ENCODE measurements around the gene COL6A5.

DNA sequence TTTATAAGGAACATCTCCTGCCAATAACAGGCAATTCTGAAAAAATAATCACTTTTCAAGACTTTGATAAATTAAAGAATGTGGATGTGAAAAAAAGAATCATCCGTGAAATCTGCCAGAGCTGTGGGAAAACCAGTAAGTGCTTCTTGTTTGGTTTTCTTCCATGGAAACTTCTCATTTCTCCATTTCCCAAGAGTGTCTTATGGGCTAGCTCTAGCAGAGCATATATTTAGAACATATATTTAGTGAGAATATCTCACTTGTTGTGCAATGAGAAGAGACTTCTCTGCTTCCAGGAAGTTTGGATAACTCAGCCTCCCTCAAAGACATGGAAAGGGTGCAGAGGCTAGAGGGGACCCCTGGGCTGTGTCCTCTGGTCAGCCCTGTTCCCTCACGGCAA, 49.9 kb downstream of the COL6A5 start:
- TF ChIP-seq POLR2A (IDR thresholded peaks at IDR 0.05), result no peak
- TF ChIP-seq, protein P1, sequence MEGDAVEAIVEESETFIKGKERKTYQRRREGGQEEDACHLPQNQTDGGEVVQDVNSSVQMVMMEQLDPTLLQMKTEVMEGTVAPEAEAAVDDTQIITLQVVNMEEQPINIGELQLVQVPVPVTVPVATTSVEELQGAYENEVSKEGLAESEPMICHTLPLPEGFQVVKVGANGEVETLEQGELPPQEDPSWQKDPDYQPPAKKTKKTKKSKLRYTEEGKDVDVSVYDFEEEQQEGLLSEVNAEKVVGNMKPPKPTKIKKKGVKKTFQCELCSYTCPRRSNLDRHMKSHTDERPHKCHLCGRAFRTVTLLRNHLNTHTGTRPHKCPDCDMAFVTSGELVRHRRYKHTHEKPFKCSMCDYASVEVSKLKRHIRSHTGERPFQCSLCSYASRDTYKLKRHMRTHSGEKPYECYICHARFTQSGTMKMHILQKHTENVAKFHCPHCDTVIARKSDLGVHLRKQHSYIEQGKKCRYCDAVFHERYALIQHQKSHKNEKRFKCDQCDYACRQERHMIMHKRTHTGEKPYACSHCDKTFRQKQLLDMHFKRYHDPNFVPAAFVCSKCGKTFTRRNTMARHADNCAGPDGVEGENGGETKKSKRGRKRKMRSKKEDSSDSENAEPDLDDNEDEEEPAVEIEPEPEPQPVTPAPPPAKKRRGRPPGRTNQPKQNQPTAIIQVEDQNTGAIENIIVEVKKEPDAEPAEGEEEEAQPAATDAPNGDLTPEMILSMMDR (IDR thresholded peaks at IDR 0.05), result no peak
